Measurements from ENCODE around the gene A1CF.
"Not testable (repeated sequence)": the region's sequence is repeated elsewhere in the genome, so short reads cannot be mapped to it uniquely, and the experiment has no call there.

A1CF gene

DNA sequence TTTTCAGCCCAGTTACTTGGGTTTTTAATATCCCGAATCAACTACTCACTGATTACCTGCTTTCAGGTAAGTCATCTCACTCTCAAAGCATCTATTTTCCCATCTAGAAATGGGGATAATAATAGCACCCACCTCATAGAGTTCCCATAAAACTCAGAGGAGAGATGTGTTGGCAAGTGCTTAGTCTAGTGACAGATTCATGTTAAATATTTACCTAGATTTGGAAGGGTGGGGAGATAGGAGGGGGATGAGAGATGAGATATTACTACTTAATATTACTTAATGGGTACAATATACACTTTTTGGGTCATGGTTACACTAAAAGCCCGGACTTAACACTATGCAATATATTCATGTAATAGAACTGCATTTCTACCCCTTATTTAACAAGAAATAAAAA is 7.0 kb upstream of the A1CF start:
- DNase-seq (ENCODE audit: low read depth) = no peak
- in situ Hi-C loops (cut with HindIII; ENCODE audit: low sequenced_read_pairs) = no loop called here
- H3K4me3 ChIP-seq (ENCODE audit: low read depth, low read length) = no peak overlapping the region
- TF ChIP-seq CTCF (IDR thresholded peaks at IDR 0.05; ENCODE audit: low read depth, low read length, missing control alignments) = no peak

- no peak for TF ChIP-seq CTCF (IDR thresholded peaks at IDR 0.05; ENCODE audit: low read depth, low read length, missing control alignments)
- no peak for DNase-seq (ENCODE audit: low read depth)
- H3K4me3 ChIP-seq (ENCODE audit: low read depth, low read length) = no peak overlapping the region
- in situ Hi-C loops (cut with HindIII; ENCODE audit: low sequenced_read_pairs) = no loop called here
Measured at GRCh38 chr10:50884302-50884701, 1.1 kb downstream of the A1CF start.

DNA sequence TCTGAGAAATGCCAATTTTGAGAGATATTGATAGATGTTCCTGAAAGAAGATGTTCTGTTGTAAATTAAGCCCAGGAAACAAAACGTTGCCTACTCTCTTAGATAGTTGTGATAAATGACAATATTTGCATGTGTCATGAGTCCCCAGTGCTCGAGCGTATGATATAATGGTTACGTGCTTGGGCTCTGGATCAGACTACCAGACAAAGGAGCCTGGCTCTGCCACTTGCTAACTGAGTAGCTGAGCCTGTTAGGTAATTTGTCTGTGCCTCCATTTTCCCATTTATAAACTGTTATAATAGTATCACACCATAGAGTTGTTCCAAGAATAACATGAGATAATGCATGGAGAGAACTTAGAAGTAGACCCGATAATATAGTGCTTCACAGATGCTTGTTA is 1.8 kb downstream of the A1CF start:
- DNase-seq (ENCODE audit: low read depth) = no peak
- in situ Hi-C loops (cut with HindIII; ENCODE audit: low sequenced_read_pairs) = no loop called here
- no peak for TF ChIP-seq CTCF (IDR thresholded peaks at IDR 0.05; ENCODE audit: low read depth, low read length, missing control alignments)
- no peak overlapping the region for H3K4me3 ChIP-seq (ENCODE audit: low read depth, low read length)

GRCh38 chr10:50882540-50882983 is 2.9 kb downstream of the A1CF start:
- in situ Hi-C loops (cut with HindIII; ENCODE audit: low sequenced_read_pairs) = no loop called here
- DNase-seq (ENCODE audit: low read depth) = no peak
- no peak overlapping the region for H3K4me3 ChIP-seq (ENCODE audit: low read depth, low read length)
- TF ChIP-seq CTCF (IDR thresholded peaks at IDR 0.05; ENCODE audit: low read depth, low read length, missing control alignments) = no peak

DNA sequence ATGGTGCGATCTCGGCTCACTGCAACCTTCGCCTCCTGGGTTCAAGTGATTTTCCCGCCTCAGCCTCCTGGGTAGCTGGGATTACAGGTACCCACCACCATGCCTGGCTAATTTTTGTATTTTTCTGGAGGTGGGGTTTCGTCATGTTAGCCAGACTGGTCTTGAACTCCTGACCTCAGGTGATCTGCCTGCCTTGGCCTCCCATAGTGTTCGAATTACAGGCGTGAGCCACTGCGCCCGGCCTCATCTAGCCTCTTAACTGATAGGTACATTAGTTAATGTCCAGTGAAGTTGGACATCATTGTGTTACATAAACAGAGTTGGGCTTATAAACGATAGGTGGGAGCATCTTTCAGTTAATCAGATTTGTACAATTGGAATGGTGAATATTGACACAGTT is 4.4 kb downstream of the A1CF start:
- in situ Hi-C loops (cut with HindIII; ENCODE audit: low sequenced_read_pairs); H3K4me3 ChIP-seq (ENCODE audit: low read depth, low read length); DNase-seq (ENCODE audit: low read depth): not testable (repeated sequence)

- TF ChIP-seq CTCF (IDR thresholded peaks at IDR 0.05; ENCODE audit: low read depth, low read length, missing control alignments) = no peak
- H3K4me3 ChIP-seq (ENCODE audit: low read depth, low read length) = no peak overlapping the region
Measured at GRCh38 chr10:50876429-50876828, 9.0 kb downstream of the A1CF start.

GRCh38 chr10:50874723-50875122 is 10.7 kb downstream of the A1CF start:
- no peak for DNase-seq (ENCODE audit: low read depth)
- no peak overlapping the region for H3K4me3 ChIP-seq (ENCODE audit: low read depth, low read length)
- no peak for TF ChIP-seq CTCF (IDR thresholded peaks at IDR 0.05; ENCODE audit: low read depth, low read length, missing control alignments)
- in situ Hi-C loops (cut with HindIII; ENCODE audit: low sequenced_read_pairs) = no loop called here

More at GRCh38 chr10:50876429-50876828, 9.0 kb downstream of the A1CF start:
- no peak for DNase-seq (ENCODE audit: low read depth)
- in situ Hi-C loops (cut with HindIII; ENCODE audit: low sequenced_read_pairs) = no loop called here

Measured in astrocyte of the cerebellum (primary cell).